ENCODE measurements around the gene ACBD7. TPM values are rescaled to one million over a fixed set of nuclear protein-coding genes. Genes with fewer than 3 reads are reported as not detected.

Gene ACBD7
- total and polyA plus RNA-seq, 2 of the 8 experiments (the other 6 are each of a cell fraction or from before 2014, with no cell fraction given), result 9.0 to 17.8 TPM

GRCh38 chr10:15124908-15125307, 36.3 kb upstream of the ACBD7 start:
- Histone ChIP-seq H2AK5ac (ENCODE audit: low read depth, low read length) (no peak overlapping the region), H3K27ac (ENCODE audit: low read depth, low read length) (no peak overlapping the region), H3K23ac (ENCODE audit: insufficient read length) (no peak overlapping the region), H3K4ac (replicated peaks; ENCODE audit: insufficient read length, low read depth, low read length) (no peak overlapping the region), H2BK20ac (ENCODE audit: low read length) (no peak overlapping the region), H2AFZ (ENCODE audit: low read length) (no peak overlapping the region), H3K36me3 (ENCODE audit: control insufficient read depth in 2 of 4, insufficient read depth in 4 of 4, low read length in 3 of 4) (peaks cover 0 to 10% (median 1%) of the 10 kb centered on the region in 4 experiments; a peak in 4 of 8 replicates), H2BK15ac (ENCODE audit: low read length) (no peak overlapping the region), H3K79me1 (ENCODE audit: low read depth, low read length) (no peaks in the 10 kb centered on the region), H3K56ac (replicated peaks; ENCODE audit: insufficient read length, low read depth, low read length) (no peak overlapping the region), H3K4me2 (ENCODE audit: insufficient read depth in 1 of 2, low read depth in 2 of 2, low read length in 2 of 2) (no peak overlapping the region), H4K91ac (replicated peaks; ENCODE audit: insufficient read length, low read length) (no peak overlapping the region), H3K4me1 (replicated peaks in 1 of 4; ENCODE audit: control insufficient read depth in 3 of 4, insufficient read depth in 4 of 4, low read length in 3 of 4) (no peaks in the 10 kb centered on the region), H3K9ac (replicated peaks in 1 of 4; ENCODE audit: extremely low read depth in 1 of 4, low read depth in 3 of 4, low read length in 3 of 4) (no peak overlapping the region), H2BK12ac (ENCODE audit: low read depth, low read length) (no peak overlapping the region), H4K5ac (ENCODE audit: insufficient read length, low read depth, low read length) (no peak overlapping the region), H2BK120ac (replicated peaks; ENCODE audit: low read depth, low read length) (no peak overlapping the region), H3K27me3 (replicated peaks in 1 of 4; ENCODE audit: control insufficient read depth in 3 of 4, extremely low read depth in 1 of 4, insufficient read depth in 3 of 4, low read length in 3 of 4) (no peaks in the 10 kb centered on the region), H3K18ac (ENCODE audit: extremely low read depth, low read length) (no peak overlapping the region), H3K4me3 (ENCODE audit: extremely low read depth in 1 of 4, insufficient read depth in 2 of 4, low read depth in 3 of 4, low read length in 4 of 4) (no peak overlapping the region), H2BK5ac (ENCODE audit: low read depth, low read length) (no peak overlapping the region), H4K20me1 (replicated peaks in 1 of 2; ENCODE audit: control insufficient read depth in 1 of 2, insufficient read depth in 2 of 2, low read length in 2 of 2) (no peaks in the 10 kb centered on the region), H3K9me3 (ENCODE audit: insufficient read depth in 2 of 2, low read depth in 1 of 2, low read length in 1 of 2) (no peaks in the 10 kb centered on the region), H3K79me2 (ENCODE audit: control insufficient read depth in 1 of 2, insufficient read depth in 2 of 2, low read length in 2 of 2) (no peaks in the 10 kb centered on the region), H3K23me2 (ENCODE audit: low read depth, low read length) (no peaks in the 10 kb centered on the region), H4K8ac (ENCODE audit: extremely low read depth, insufficient read depth, low read length) (no peak overlapping the region), H3K14ac (ENCODE audit: insufficient read length) (no peak overlapping the region)
- WGBS, 2 experiments (ENCODE audit: extremely low coverage in 1 of 2, insufficient coverage in 1 of 2, insufficient read length in 1 of 2, insufficient replicate concordance in 2 of 2, low coverage in 1 of 2, low lambda C conversion rate in 2 of 2, missing lambda C conversion rate in 1 of 2), result 97% methylated on average over 3 of the region's 3 CpGs; no CpG with 5 or more reads in 1 of the 2 experiments
- DNase-seq (ENCODE audit: low read depth in 1 of 2, low spot score in 2 of 2) (no peak), FAIRE-seq (no peak)
- CTCF ChIA-PET (ENCODE audit: partially characterized antibody), result no interaction called here
- TF ChIP-seq EGR1 (IDR thresholded peaks at IDR 0.05; ENCODE audit: borderline replicate concordance, low read depth, low read length), result no peak
- POLR2A ChIA-PET (ENCODE audit: partially characterized antibody), result no interaction called here

All from H1 (cell line).